ENCODE results near the gene IGF1.
"Not testable (repeated sequence)": the region's sequence is repeated elsewhere in the genome, so short reads cannot be mapped to it uniquely, and the experiment has no call there.

IGF1 gene

DNA sequence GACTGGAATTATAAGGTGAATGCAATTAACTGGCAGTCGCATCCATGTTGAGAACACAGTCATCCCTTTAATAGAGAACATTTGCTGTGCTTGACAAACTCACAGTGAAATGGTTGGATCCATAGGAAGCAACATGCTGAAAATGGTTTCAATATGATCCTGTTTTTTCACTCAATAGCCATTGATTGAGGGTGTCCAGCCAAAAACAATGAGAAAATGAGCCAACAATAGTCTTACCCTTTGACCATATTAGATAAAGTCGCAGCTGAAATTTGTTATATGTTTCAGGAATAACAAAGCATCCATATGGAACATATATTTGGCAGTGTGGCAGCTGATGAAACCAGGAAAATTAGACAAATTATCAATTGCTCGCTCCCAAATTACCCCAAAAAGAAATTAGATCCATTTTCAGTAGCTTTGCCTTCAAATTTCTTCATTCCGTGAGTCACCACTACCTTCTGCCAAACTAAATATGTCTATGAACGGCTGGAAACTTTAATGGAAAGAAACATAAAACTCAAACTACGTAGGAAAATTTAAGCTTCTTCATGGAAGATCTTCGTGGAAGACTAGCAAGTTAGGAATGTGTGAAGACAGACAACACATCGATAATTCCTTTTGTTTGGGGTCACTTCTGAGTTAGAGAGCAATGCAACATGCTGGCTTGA lies 17.4 kb downstream of the IGF1 start:
- Histone ChIP-seq H3K4me3 (no peak overlapping the region), H3K27ac (no peak overlapping the region), H3K36me3 (ENCODE audit: insufficient read depth, low read length) (peaks cover 19% of the 10 kb centered on the region), H3K9ac (ENCODE audit: insufficient read length) (no peak overlapping the region), H3K9me3 (ENCODE audit: low read depth, low read length) (no peaks in the 10 kb centered on the region)
- DNase-seq (ENCODE audit: low read depth, low spot score), result no peak
- TF ChIP-seq EZH2 (IDR thresholded peaks at IDR 0.05) (no peak), FOXP2 (optimal IDR thresholded peaks at IDR 0.05; ENCODE audit: control extremely low read depth, extremely low read length, insufficient read depth) (no peak), POLR2AphosphoS5 (IDR thresholded peaks at IDR 0.05; ENCODE audit: borderline replicate concordance, low read depth, low read length) (no peak)

- Histone ChIP-seq H3K36me3 (ENCODE audit: insufficient read depth, low read length) (peaks cover 19% of the 10 kb centered on the region), H3K27ac (no peak overlapping the region), H3K9me3 (ENCODE audit: low read depth, low read length) (no peaks in the 10 kb centered on the region), H3K9ac (ENCODE audit: insufficient read length) (no peak overlapping the region), H3K4me3 (no peak overlapping the region)
- DNase-seq (ENCODE audit: low read depth, low spot score), result no peak
- no peak for TF ChIP-seq EZH2 (IDR thresholded peaks at IDR 0.05)
- TF ChIP-seq FOXP2 (optimal IDR thresholded peaks at IDR 0.05; ENCODE audit: control extremely low read depth, extremely low read length, insufficient read depth), result no peak
- TF ChIP-seq POLR2AphosphoS5 (IDR thresholded peaks at IDR 0.05; ENCODE audit: borderline replicate concordance, low read depth, low read length), result no peak
These were observed 18.0 kb downstream of the IGF1 start for GRCh38 chr12:102462386-102462785.

DNA sequence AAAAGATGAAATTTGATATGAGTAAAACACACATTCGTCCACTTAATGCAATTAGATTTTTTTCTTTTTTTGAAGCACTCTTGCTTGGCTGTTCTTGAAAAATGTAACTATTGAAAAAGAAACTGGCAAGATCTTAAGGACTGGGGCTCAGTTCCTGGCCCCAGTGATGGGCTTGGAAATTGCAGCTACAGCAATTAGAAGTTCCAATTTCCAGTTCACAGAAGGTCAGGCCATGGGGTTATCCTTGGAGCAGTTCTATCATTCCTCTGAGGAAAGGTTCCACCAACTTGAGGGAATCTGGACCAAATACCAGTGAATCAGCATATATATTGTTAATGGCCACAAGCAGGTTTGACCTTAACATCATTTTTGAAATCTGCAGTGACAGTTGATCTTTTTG lies 18.9 kb downstream of the IGF1 start:
- TF ChIP-seq EZH2 (IDR thresholded peaks at IDR 0.05), result no peak
- no peak for TF ChIP-seq FOXP2 (optimal IDR thresholded peaks at IDR 0.05; ENCODE audit: control extremely low read depth, extremely low read length, insufficient read depth)
- no peak for TF ChIP-seq POLR2AphosphoS5 (IDR thresholded peaks at IDR 0.05; ENCODE audit: borderline replicate concordance, low read depth, low read length)
- no peaks in the 10 kb centered on the region for H3K9me3 ChIP-seq (ENCODE audit: low read depth, low read length)
- H3K36me3 ChIP-seq (ENCODE audit: insufficient read depth, low read length), result peaks cover 19% of the 10 kb centered on the region

DNA sequence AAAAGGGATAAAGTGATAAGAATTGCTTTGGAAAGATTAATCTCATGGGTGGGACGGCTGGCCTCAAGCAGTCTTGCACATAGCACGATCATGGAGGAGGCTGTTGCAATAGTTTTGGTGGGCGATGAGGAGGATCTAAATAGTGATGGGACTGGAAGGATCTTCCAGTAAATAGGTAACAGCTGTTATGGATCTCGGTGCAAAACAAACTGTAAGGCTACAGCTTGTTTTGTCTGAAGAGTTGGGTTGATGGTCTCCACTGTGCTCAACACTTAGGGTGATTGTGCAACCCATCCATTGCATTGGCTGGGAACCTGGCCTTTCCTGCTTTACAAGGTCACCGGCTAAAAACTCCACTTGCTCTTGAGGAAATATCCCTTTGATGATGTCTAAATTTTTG lies 21.0 kb downstream of the IGF1 start:
- peaks cover 19% of the 10 kb centered on the region for H3K36me3 ChIP-seq (ENCODE audit: insufficient read depth, low read length)
- TF ChIP-seq FOXP2 (optimal IDR thresholded peaks at IDR 0.05; ENCODE audit: control extremely low read depth, extremely low read length, insufficient read depth) (no peak), EZH2 (IDR thresholded peaks at IDR 0.05) (no peak), POLR2AphosphoS5 (IDR thresholded peaks at IDR 0.05; ENCODE audit: borderline replicate concordance, low read depth, low read length) (no peak)
- DNase-seq (ENCODE audit: low read depth, low spot score), result no peak
- no peak overlapping the region for H3K27ac ChIP-seq
- no peak overlapping the region for H3K9ac ChIP-seq (ENCODE audit: insufficient read length)
- H3K9me3 ChIP-seq (ENCODE audit: low read depth, low read length), result no peaks in the 10 kb centered on the region
- no peak overlapping the region for H3K4me3 ChIP-seq

More for the DNA sequence above, 18.9 kb downstream of the IGF1 start:
- Histone ChIP-seq H3K9ac (ENCODE audit: insufficient read length) (no peak overlapping the region), H3K27ac (no peak overlapping the region), H3K4me3 (no peak overlapping the region)
- no peak for DNase-seq (ENCODE audit: low read depth, low spot score)

GRCh38 chr12:102454808-102455760 lies 25.3 kb downstream of the IGF1 start:
- Histone ChIP-seq H3K4me3 (no peak overlapping the region), H3K9ac (ENCODE audit: insufficient read length) (no peak overlapping the region), H3K9me3 (ENCODE audit: low read depth, low read length) (no peaks in the 10 kb centered on the region), H3K36me3 (ENCODE audit: insufficient read depth, low read length) (no peaks in the 10 kb centered on the region), H3K27ac (no peak overlapping the region)
- no peak for DNase-seq (ENCODE audit: low read depth, low spot score)
- TF ChIP-seq POLR2AphosphoS5 (IDR thresholded peaks at IDR 0.05; ENCODE audit: borderline replicate concordance, low read depth, low read length) (no peak), EZH2 (IDR thresholded peaks at IDR 0.05) (no peak), FOXP2 (optimal IDR thresholded peaks at IDR 0.05; ENCODE audit: control extremely low read depth, extremely low read length, insufficient read depth) (no peak)

- Histone ChIP-seq H3K4me3 (no peak overlapping the region), H3K9ac (ENCODE audit: insufficient read length) (no peak overlapping the region), H3K27ac (no peak overlapping the region), H3K36me3 (ENCODE audit: insufficient read depth, low read length) (no peaks in the 10 kb centered on the region; the same call in 1 of the 2 replicates), H3K9me3 (ENCODE audit: low read depth, low read length) (no peaks in the 10 kb centered on the region)
- TF ChIP-seq POLR2AphosphoS5 (IDR thresholded peaks at IDR 0.05; ENCODE audit: borderline replicate concordance, low read depth, low read length) (no peak), FOXP2 (optimal IDR thresholded peaks at IDR 0.05; ENCODE audit: control extremely low read depth, extremely low read length, insufficient read depth) (no peak), EZH2 (IDR thresholded peaks at IDR 0.05) (no peak)
- DNase-seq (ENCODE audit: low read depth, low spot score), result no peak
These were observed 26.0 kb downstream of the IGF1 start for GRCh38 chr12:102454330-102454729.

DNA sequence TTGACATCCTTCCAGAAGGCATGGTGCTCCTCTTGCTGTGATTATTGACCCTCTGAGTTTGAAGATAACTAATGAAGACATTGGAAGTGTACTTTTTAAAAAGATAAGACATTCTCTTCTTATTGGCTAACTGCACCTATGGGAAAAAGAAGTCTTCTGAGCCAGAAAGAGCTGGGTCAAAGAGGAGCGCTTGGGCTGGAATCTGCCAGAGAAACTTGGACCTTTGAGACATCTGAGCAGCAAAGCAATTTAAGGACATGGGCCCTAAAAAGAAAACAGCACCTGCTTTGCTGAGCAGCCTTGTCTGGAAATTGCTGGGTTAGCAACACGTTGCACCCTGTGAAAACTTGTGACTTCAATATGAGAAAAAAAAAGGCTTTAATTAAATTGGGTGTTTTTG lies 27.8 kb downstream of the IGF1 start:
- Histone ChIP-seq H3K27ac (no peak overlapping the region), H3K9me3 (ENCODE audit: low read depth, low read length) (no peaks in the 10 kb centered on the region), H3K9ac (ENCODE audit: insufficient read length) (no peak overlapping the region), H3K36me3 (ENCODE audit: insufficient read depth, low read length) (no peaks in the 10 kb centered on the region; the same call in 1 of the 2 replicates), H3K4me3 (no peak overlapping the region)
- TF ChIP-seq POLR2AphosphoS5 (IDR thresholded peaks at IDR 0.05; ENCODE audit: borderline replicate concordance, low read depth, low read length) (no peak), EZH2 (IDR thresholded peaks at IDR 0.05) (no peak), FOXP2 (optimal IDR thresholded peaks at IDR 0.05; ENCODE audit: control extremely low read depth, extremely low read length, insufficient read depth) (no peak)
- no peak for DNase-seq (ENCODE audit: low read depth, low spot score)

GRCh38 chr12:102449018-102449417 lies 31.3 kb downstream of the IGF1 start:
- not testable (repeated sequence) for H3K36me3 ChIP-seq (ENCODE audit: insufficient read depth, low read length); DNase-seq (ENCODE audit: low read depth, low spot score)

GRCh38 chr12:102447426-102447825 lies 32.9 kb downstream of the IGF1 start:
- H3K4me3 ChIP-seq; H3K27ac ChIP-seq; H3K36me3 ChIP-seq (ENCODE audit: insufficient read depth, low read length); H3K9me3 ChIP-seq (ENCODE audit: low read depth, low read length); DNase-seq (ENCODE audit: low read depth, low spot score); H3K9ac ChIP-seq (ENCODE audit: insufficient read length): not testable (repeated sequence)

More at GRCh38 chr12:102449018-102449417, 31.3 kb downstream of the IGF1 start:
- H3K9ac ChIP-seq (ENCODE audit: insufficient read length); H3K27ac ChIP-seq; H3K4me3 ChIP-seq; H3K9me3 ChIP-seq (ENCODE audit: low read depth, low read length): not testable (repeated sequence)
